K562 (cell line): Measurements from ENCODE around the gene NEURL1. TPM values are rescaled to one million over a fixed set of nuclear protein-coding genes. Genes with fewer than 3 reads are reported as not detected.

ENCODE experiments used
- ATAC-seq: fragments of 200-7000 bp; cut with Tn5 transposase; 3 replicates; pipeline ENCODE4 v1.9.1; 2020; ENCODE audit warnings: moderate library complexity
- BruUV-seq: library from RNA; stranded (reverse); fragments of 400-500 nt; replicated peaks from 2 replicates; lab custom pipeline; 2021; lab: Mats Ljungman, UMichigan
- CTCF ChIA-PET: fragments of 300-600 bp; formaldehyde crosslinking; extraction: SDS; loops from one replicate; lab custom pipeline; 2021; ENCODE audit warnings: low intra/inter-chr PET ratio; lab: Yijun Ruan, JAX
- POLR2A ChIA-PET: fragments of 300-600, 350-650 bp; sonication (Branson Sonifier 250); formaldehyde crosslinking; extraction: SDS; loops from one replicate; lab custom pipeline; 2021; ENCODE audit warnings: antibody characterized with exemption, inconsistent platforms; lab: Yijun Ruan, JAX
- DNase-seq, 4 experiments: peaks; one replicate each; pipeline versions ENCODE4 v3.0.0 to v3.0.0-alpha.2; 2011 to 2018; ENCODE audit warnings: low spot score in 3 of 4, mixed read lengths in 3 of 4; ENCODE audit errors: extremely low read depth in 1 of 4
- FAIRE-seq: peaks from 2 replicates; lab custom pipeline; 2011; peaks lifted over from hg19 to GRCh38; lab: Jason Lieb, UNC
- H2AFZ ChIP-seq: 2 replicates; pipeline ENCODE4 v1.6.0; 2011; ENCODE audit warnings: low read depth, low read length, control low read depth, inconsistent platforms
- H3K27ac ChIP-seq: fragments of 200-600 bp; 3 replicates; pipeline ENCODE4 v1.8.0; 2011; ENCODE audit warnings: low read depth, mild to moderate bottlenecking, control low read depth, inconsistent platforms, low read length, moderate library complexity, mixed read lengths; ENCODE audit errors: extremely low read depth
- H3K27me3 ChIP-seq, 2 experiments: fragments of 300-600 bp in 1 of 2; 2 replicates in 1 of 2; 3 replicates in 1 of 2; pipeline versions ENCODE4 v1.6.0 to v1.8.0; 2011; ENCODE audit warnings: inconsistent platforms in 2 of 2, low read length in 2 of 2, mild to moderate bottlenecking in 1 of 2, mixed read lengths in 1 of 2, moderate library complexity in 1 of 2; ENCODE audit not compliant: control insufficient read depth in 2 of 2, insufficient read depth in 2 of 2
- H3K36me3 ChIP-seq: fragments of 300-600 bp; 3 replicates; pipeline ENCODE4 v1.8.0; 2011; ENCODE audit warnings: mild to moderate bottlenecking, low read length, inconsistent platforms; ENCODE audit not compliant: control insufficient read depth, insufficient read depth
- H3K4me1 ChIP-seq, 2 experiments: fragments of 200-600 bp in 1 of 2; replicated peaks in 1 of 2; 2 replicates in 1 of 2; 3 replicates in 1 of 2; pipeline versions ENCODE4 v1.5.1 to v1.8.0; 2011; ENCODE audit warnings: inconsistent platforms in 2 of 2, low read length in 2 of 2, mild to moderate bottlenecking in 1 of 2, mixed read lengths in 1 of 2, moderate library complexity in 1 of 2; ENCODE audit not compliant: control insufficient read depth in 2 of 2, insufficient read depth in 2 of 2
- H3K4me2 ChIP-seq: 2 replicates; pipeline ENCODE4 v1.6.1; 2011; ENCODE audit warnings: low read length, control low read depth, inconsistent platforms, mixed read lengths; ENCODE audit not compliant: insufficient read depth
- H3K4me3 ChIP-seq: fragments of 200-600 bp; sonication (generic), shearing (Covaris generic); 2 replicates; pipeline ENCODE4 v1.5.1; 2016; ENCODE audit warnings: control low read depth, inconsistent platforms
- H3K79me2 ChIP-seq: fragments of 200-600 bp; 3 replicates; pipeline ENCODE4 v1.8.0; 2011; ENCODE audit warnings: low read length, inconsistent platforms; ENCODE audit not compliant: control insufficient read depth, insufficient read depth
- H3K9ac ChIP-seq, 2 experiments: 2 replicates each; pipeline versions ENCODE4 v1.6.0 to v1.6.1; 2011; ENCODE audit warnings: low read depth in 2 of 2, low read length in 2 of 2, control low read depth in 1 of 2, inconsistent platforms in 1 of 2, mild to moderate bottlenecking in 1 of 2, mixed read lengths in 1 of 2; ENCODE audit not compliant: insufficient read depth in 1 of 2
- H3K9me1 ChIP-seq: one replicate; pipeline ENCODE4 v1.6.0; 2011; ENCODE audit warnings: inconsistent platforms, mild to moderate bottlenecking, low read length, moderate library complexity; ENCODE audit not compliant: control insufficient read depth, insufficient read depth
- H3K9me3 ChIP-seq: replicated peaks from 2 replicates; pipeline ENCODE4 v1.5.1; 2011; ENCODE audit warnings: low read depth, low read length, inconsistent platforms; ENCODE audit not compliant: control insufficient read depth, insufficient read depth
- H4K20me1 ChIP-seq: replicated peaks from 2 replicates; pipeline ENCODE4 v1.6.1; 2011; ENCODE audit warnings: low read length, inconsistent platforms, mixed read lengths; ENCODE audit not compliant: control insufficient read depth, insufficient read depth
- ARID1B ChIP-seq: fragments of 450-650 bp; IDR thresholded peaks from 2 replicates; pipeline ENCODE4 v1.6.1; 2016; ENCODE audit warnings: antibody characterized with exemption, mild to moderate bottlenecking, inconsistent platforms
- ATF3 ChIP-seq, 2 experiments: fragments of 450-650 bp in 1 of 2; sonication (generic) in 1 of 2; formaldehyde crosslinking in 1 of 2; IDR thresholded peaks in 1 of 2; conservative IDR thresholded peaks in 1 of 2; 2 replicates each; pipeline versions ENCODE4 v1.6.1 to v1.8.1; 2016 to 2023; ENCODE audit warnings: mild to moderate bottlenecking in 2 of 2, moderate library complexity in 2 of 2, inconsistent platforms in 1 of 2, missing genetic modification reagents in 1 of 2
- ATF6 ChIP-seq: sonication (generic); formaldehyde crosslinking; IDR thresholded peaks from 2 replicates; pipeline ENCODE4 v1.4.0; 2020; ENCODE audit warnings: mild to moderate bottlenecking, missing genetic modification reagents
- BHLHE40 ChIP-seq: IDR thresholded peaks from 2 replicates; pipeline ENCODE4 v1.6.1; 2011; ENCODE audit warnings: low read length, improper control_type of control experiment
- CBFA2T3 ChIP-seq: fragments of 450-650 bp; IDR thresholded peaks from 2 replicates; pipeline ENCODE4 v1.6.1; 2017
- EWSR1 ChIP-seq: fragments of 450-650 bp; IDR thresholded peaks from 2 replicates; pipeline ENCODE4 v1.6.1; 2018; ENCODE audit warnings: borderline replicate concordance, mild to moderate bottlenecking, low read depth, moderate library complexity; ENCODE audit not compliant: partially characterized antibody
- SAFB ChIP-seq: fragments of 200-400 bp; formaldehyde crosslinking; IDR thresholded peaks from 2 replicates; pipeline ENCODE4 v1.6.1; 2017; ENCODE audit warnings: low read depth, low read length, borderline replicate concordance
- USF1 ChIP-seq: sonication (generic); formaldehyde crosslinking; IDR thresholded peaks from 2 replicates; pipeline ENCODE4 v1.9.0; 2022; ENCODE audit warnings: mild to moderate bottlenecking, missing genetic modification reagents
- USF2 ChIP-seq: sonication (generic); formaldehyde crosslinking; IDR thresholded peaks from 2 replicates; pipeline ENCODE4 v1.5.0; 2020; ENCODE audit warnings: missing genetic modification reagents
- ZNF41 ChIP-seq: fragments of 250-450 bp; sonication (Bioruptor Pico); conservative IDR thresholded peaks from 2 replicates; pipeline ENCODE4 v1.4.0; 2020; ENCODE audit warnings: mild to moderate bottlenecking
- ZNF512 ChIP-seq: IDR thresholded peaks from 2 replicates; pipeline ENCODE4 v1.6.1; 2016; ENCODE audit warnings: missing genetic modification characterization, missing compliant biosample characterization
- ZNF707 ChIP-seq: fragments of 250-450 bp; sonication (Bioruptor Pico); conservative IDR thresholded peaks from 2 replicates; pipeline ENCODE4 v1.8.0; 2022; ENCODE audit warnings: inconsistent platforms, mild to moderate bottlenecking, moderate library complexity
- WGBS: fragments of 100-300 bp; shearing (Covaris generic); methylation state at CpG from one replicate; pipeline ENCODE4 v1.1.6; 2016; ENCODE audit warnings: low coverage, mixed read lengths; ENCODE audit not compliant: insufficient coverage; ENCODE audit errors: missing lambda C conversion rate; 5-methylcytosine and 5-hydroxymethylcytosine counted together
- in situ Hi-C: fragments of 300-500 bp; cut with MboI; formaldehyde crosslinking; loops from 4 replicates; pipeline ENCODE4 v1.15.0; 2018; ENCODE audit warnings: inconsistent platforms, mixed read lengths
- intact Hi-C: fragments of 100-400 bp; cut with micrococcal nuclease; formaldehyde crosslinking; loops from 2 replicates; pipeline ENCODE4 v1.14.2; 2022
- polyA plus RNA-seq, 8 experiments: library from polyadenylated mRNA; depleted of rRNA in 4 of 8; stranded (reverse) in 5 of 8; unstranded in 3 of 8; fragments of >200 nt; fragmentation: Nextera tagmentation in 2 of 8; fragmentation: Illumina TruSeq in 1 of 8; extraction: Ambion mirVana in 2 of 8; extraction: Trizol in 1 of 8; gene quantifications; 2 replicates each; pipeline versions ENCODE4 v1.2.1 to v1.2.3, GENCODE V29; 2011 to 2014; ENCODE audit warnings: inconsistent platforms in 1 of 8, missing spikeins in 1 of 8
- total RNA-seq, 7 experiments: library from RNA; depleted of rRNA in 6 of 7; stranded (reverse); fragments of >200 nt in 6 of 7; fragmentation: Illumina TruSeq in 2 of 7; extraction: Trizol in 2 of 7; gene quantifications; 2 replicates each; pipeline versions ENCODE4 v1.2.1 to v1.2.3, GENCODE V29; 2011 to 2021; ENCODE audit warnings: low replicate concordance in 1 of 7

Gene NEURL1
- total and polyA plus RNA-seq, 9 of the 15 experiments (the other 6 are each of a cell fraction or from before 2014, with no cell fraction given): 0.01 to 0.45 (median 0.16) TPM; not detected in 5

GRCh38 chr10:103490986-103491314 lies 2.6 kb upstream of the NEURL1 start (continued):
- no peak for TF ChIP-seq ZNF512 (tag)
- TF ChIP-seq ATF6 (CRISPR knock-in tag): no peak
- TF ChIP-seq ZNF41 (CRISPR knock-in tag): no peak

GRCh38 chr10:103491729-103492364 lies 1.7 kb upstream of the NEURL1 start:
- CTCF ChIA-PET: no interaction called here
- H3K9me3 ChIP-seq: no peaks in the 10 kb centered on the region
- no peak overlapping the region for H2AFZ ChIP-seq
- 8% methylated on average over 6 of the region's 7 CpGs for WGBS
- no peaks in the 10 kb centered on the region for H3K79me2 ChIP-seq
- no peak overlapping the region for H3K4me3 ChIP-seq
- in situ Hi-C loops (no loop called here), intact Hi-C loops (no loop called here)
- no peaks in the 10 kb centered on the region for H3K9me1 ChIP-seq
- ATAC-seq (0 out of 3 replicates have a peak, but pooled peaks have one; percentile 26), FAIRE-seq (no peak), DNase-seq (peak in 1 of 4 experiments; percentile 12)
- no peak overlapping the region for H3K4me2 ChIP-seq
- POLR2A ChIA-PET: interaction anchor here (0.7 to 0.8 kb wide), 2 partner anchors 16 to 101 kb away, joined by 3 to 4 read pairs; no protein-coding TSS in a partner anchor
- no peaks in the 10 kb centered on the region for H3K36me3 ChIP-seq
- peaks cover 0 to 14% of the 10 kb centered on the region in 2 experiments; a peak in 2 of 5 replicates for H3K4me1 ChIP-seq
- no peak overlapping the region for H3K27ac ChIP-seq
- no TSS peak for BruUV-seq
- H3K9ac ChIP-seq: no peak overlapping the region
- no peaks in the 10 kb centered on the region; the same call in 1 of the 2 replicates for H4K20me1 ChIP-seq
- peaks cover 11 to 46% of the 10 kb centered on the region in 2 experiments; a peak in 4 of 5 replicates for H3K27me3 ChIP-seq
- TF ChIP-seq EWSR1: no peak
- peak; percentile 44 for TF ChIP-seq CBFA2T3
- no peak for TF ChIP-seq SAFB
- TF ChIP-seq USF2 (CRISPR knock-in tag): peak; percentile 27; the same call in 1 of the 2 replicates
- TF ChIP-seq ZNF707 (CRISPR knock-in tag): no peak
- TF ChIP-seq USF1 (CRISPR knock-in tag): peak; percentile 55
- peak; percentile 26; the same call in 1 of the 2 replicates for TF ChIP-seq BHLHE40
- peak; percentile 66 for TF ChIP-seq ATF3 (IDR thresholded peaks at IDR 0.05)
- TF ChIP-seq ATF3 (CRISPR knock-in tag; conservative IDR thresholded peaks at IDR 0.05): no peak
- TF ChIP-seq ARID1B: 0 out of 2 replicates have a peak, but pooled peaks have one; percentile 10
